22Rv1 (cell line): ENCODE data around the gene SUPT3H.

Experiments
- CTCF ChIP-seq: fragments of 450-650 bp; IDR thresholded peaks from 2 replicates; pipeline ENCODE4 v1.5.1; 2017; ENCODE audit warnings: mild to moderate bottlenecking
- ZFX ChIP-seq: fragments of 450-650 bp; IDR thresholded peaks from 2 replicates; pipeline ENCODE4 v1.6.1; 2017; ENCODE audit warnings: antibody characterized with exemption, borderline replicate concordance

GRCh38 chr6:45175272-45175671 lies 202.5 kb downstream of the SUPT3H start:
- TF ChIP-seq CTCF (no peak), ZFX (no peak)
